NCI-H2227 treated with DMSO at 0.1 percent for 48 hours (cell line): Measurements from ENCODE around the gene MGMT.

Source experiments
- DNase-seq: peaks from one replicate; lab custom pipeline; 2025; lab: John Stamatoyannopoulos, UW

MGMT gene

GRCh38 chr10:129495256-129495655 lies 28.2 kb downstream of the MGMT start:
- no peak for DNase-seq

GRCh38 chr10:129495698-129496097 lies 28.7 kb downstream of the MGMT start:
- DNase-seq: no peak

DNA sequence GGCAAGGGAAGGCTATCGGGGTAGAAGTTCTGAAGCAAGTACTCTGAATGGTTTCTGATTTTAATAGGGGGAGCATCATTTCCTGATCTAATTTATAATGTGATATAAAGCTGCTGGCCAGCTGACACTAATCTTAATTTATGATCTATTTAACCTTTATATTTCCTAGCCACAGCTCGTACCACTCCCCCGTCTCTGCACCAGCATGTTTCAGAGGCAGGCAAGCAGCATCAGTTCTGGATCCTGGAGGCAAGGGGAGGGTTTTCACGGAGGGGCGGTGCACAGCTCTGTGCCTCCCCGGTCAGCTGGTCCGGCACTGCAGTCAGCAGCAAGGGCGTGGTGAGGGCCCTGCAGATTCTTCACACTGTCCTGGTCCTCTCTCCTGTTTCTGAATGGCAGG lies 30.0 kb downstream of the MGMT start:
- DNase-seq: no peak

- no peak for DNase-seq
Observed at GRCh38 chr10:129498680-129499079, 31.6 kb downstream of the MGMT start.

DNA sequence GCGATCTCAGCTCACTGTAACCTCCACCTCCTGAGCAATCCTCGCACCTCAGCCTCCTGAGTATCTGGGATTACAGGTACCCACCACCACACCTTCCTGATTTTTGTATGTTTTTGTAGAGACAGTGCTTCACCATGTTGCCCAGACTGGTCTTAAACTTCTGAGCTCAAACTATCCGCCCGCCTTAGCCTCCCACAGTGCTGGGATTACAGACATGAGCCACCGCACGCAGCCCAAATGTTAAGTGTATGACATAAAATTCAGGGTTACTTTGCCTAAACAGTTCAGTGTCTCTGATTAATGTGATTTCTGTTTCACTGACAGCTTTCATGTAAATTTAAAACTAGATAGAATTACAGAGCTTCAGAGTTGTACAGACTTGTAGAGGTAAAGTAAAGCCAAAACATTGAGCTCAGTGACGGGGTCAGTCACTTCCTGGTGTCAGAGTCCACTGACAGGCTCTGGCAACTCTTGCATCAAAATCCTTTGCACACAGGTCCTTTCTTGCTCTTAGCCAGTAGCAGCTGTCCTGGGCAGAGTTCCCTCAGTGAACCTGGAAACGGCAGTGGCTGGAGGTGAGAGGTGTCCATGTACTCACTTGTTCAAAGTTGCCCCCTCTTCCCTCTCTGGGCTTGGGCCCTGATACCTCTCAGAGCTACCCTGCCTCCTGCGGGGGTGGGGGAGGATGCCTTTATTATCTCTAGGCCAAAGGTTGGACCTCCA lies 33.7 kb downstream of the MGMT start:
- DNase-seq: no peak

GRCh38 chr10:129501652-129502436 lies 34.8 kb downstream of the MGMT start:
- no peak for DNase-seq

GRCh38 chr10:129502448-129502847 lies 35.4 kb downstream of the MGMT start:
- DNase-seq: no peak

DNA sequence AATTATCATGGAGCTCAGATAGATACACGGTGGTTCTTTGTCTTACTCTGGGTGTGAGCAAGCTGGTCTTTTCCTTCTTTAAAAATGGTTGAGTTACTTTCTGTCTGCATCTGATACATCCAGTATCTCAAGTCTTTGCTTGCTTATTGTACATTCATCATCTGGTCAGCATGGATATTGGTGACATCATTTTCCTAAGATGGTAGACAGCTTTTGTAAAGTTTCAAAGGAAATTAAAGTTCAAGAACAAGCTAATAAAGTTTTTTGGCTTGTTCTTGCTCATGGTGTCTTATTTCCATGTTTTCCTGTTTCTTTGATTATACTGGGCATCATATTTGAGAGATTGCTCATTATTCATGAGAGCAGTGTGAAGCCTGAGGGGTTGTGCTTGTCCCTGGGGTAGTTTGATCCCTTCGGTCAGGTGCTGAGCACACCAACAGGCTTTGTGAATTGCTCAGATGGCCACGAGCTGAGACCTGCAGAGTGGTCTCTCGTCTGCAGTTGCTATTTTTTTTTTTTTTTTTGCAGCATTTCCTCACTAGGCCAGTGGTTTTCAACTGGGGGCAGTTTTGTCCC lies 38.5 kb downstream of the MGMT start:
- no peak for DNase-seq

DNA sequence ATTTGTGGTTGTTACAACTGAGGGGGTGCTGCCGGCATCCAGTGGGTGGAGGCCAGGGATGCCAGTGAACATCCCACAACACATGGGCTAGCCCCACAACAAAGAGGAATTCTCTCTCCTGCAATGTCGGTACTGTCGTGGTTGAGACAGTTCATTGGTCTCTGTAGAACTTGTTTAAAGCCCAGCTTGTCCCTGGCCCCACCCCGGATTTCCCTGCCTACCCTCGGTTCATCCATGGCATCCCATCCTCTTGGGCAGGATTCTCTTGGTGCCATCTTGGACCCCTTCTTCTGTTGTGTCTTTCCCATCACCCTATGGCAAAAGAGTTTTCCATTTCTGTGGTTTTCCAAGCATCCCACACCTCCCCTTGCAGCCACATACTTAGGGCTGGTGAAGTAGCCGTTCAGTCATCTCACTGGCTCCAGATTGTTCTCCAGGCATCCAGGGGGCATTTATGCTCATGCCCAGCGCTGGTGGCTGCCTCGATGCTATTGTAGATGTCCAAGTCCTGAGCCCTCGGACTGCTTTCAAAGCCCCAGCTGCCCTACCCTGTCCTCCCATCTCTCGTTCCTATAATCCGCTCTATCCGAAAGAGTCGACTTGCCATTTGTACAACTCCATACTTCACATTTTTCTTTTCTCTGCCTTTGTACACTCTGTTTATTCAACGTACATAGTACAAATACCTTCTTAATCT lies 39.2 kb downstream of the MGMT start:
- no peak for DNase-seq

DNA sequence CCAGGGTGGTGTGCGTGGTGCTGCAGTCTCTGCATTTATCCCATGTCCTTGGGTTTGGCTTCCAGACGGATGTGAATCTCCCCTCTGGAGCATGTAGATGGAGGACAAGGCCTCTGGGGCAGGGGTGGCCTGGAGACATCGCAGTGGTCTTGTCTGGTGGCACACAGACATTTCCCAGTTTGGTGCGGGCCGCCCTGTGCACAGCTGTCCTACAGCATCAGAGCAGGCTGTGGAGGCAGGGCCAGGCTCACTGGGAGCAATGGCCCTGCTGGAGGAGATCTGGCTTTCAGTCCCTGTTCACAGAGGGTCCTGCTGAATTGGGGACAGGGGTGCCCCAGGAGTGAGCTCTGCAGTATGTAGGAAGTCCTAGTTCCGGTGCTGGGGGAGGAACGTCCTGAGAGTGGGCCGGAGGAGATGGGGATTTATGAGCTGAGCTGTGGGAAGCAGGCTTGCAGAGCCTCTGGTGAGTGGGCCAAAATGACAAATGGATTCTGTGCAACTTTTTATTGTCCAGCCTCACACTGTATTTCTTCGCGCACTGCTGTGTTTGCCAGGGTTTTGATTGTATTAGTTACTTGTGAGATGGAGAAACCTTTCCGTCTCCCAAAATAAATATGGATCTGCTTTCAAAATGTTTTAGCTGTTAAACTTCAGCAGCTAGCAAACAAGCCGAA lies 40.3 kb downstream of the MGMT start:
- no peak for DNase-seq

DNA sequence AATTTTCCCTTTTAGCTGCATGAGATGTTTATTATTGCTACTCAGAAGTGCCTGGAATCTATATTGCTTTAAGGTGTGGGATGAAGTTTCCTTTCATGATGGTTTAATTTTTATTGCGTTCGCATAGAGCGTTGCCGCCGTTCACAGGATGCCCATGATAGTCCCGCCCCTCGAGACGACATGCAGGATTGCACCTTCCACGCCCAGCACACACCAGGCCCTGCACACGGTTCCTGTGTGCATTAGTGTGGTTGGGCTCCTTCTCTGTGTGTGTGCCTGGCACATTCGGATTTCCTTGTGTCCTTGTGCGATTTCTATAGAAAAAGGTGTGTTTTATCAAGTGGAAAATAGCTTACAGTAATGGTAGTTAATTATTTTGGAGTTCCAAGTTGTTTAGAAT lies 42.1 kb downstream of the MGMT start:
- DNase-seq: no peak

DNA sequence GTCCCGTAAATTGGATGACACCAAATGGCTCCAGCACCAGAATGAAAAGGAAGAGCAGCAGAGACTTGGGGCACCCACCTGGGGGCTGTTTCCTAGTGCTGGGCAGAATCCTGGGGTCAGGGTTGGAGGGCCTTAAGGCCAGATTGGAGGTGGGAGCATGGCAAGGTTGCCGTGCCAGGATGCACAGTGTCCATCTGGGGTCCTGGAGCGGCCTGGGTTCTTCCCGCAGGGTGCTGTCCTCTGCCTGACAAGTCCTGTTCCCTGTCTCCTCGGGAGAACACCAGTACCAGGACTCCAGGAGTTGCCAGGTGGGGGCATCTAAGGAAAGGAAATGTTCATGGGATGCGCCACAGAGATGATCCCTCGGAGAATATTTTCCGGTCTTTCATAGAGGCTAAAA lies 42.8 kb downstream of the MGMT start:
- DNase-seq: no peak

- DNase-seq: no peak
Observed at GRCh38 chr10:129511086-129511485, 44.0 kb downstream of the MGMT start.

- no peak for DNase-seq
Observed at GRCh38 chr10:129511758-129512157, 44.7 kb downstream of the MGMT start.

DNA sequence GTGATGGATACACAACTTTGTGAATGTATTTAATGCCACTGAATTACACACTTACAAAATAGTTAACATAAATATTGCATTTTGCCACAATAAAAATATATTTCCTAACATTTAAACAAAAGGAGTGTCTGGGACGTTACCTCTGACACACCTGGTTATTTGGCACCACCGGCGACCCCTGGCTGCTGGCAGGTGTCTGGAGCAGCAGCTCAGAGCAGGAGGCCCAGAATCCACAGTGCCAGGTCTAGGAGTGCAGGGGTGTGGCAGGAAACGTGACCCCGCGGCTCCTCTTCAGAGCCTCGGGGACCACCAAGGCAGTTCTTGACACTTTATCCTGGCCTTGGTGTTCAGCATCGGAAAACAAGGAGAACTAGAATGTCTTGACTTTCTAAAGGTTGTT lies 46.3 kb downstream of the MGMT start:
- no peak for DNase-seq

DNA sequence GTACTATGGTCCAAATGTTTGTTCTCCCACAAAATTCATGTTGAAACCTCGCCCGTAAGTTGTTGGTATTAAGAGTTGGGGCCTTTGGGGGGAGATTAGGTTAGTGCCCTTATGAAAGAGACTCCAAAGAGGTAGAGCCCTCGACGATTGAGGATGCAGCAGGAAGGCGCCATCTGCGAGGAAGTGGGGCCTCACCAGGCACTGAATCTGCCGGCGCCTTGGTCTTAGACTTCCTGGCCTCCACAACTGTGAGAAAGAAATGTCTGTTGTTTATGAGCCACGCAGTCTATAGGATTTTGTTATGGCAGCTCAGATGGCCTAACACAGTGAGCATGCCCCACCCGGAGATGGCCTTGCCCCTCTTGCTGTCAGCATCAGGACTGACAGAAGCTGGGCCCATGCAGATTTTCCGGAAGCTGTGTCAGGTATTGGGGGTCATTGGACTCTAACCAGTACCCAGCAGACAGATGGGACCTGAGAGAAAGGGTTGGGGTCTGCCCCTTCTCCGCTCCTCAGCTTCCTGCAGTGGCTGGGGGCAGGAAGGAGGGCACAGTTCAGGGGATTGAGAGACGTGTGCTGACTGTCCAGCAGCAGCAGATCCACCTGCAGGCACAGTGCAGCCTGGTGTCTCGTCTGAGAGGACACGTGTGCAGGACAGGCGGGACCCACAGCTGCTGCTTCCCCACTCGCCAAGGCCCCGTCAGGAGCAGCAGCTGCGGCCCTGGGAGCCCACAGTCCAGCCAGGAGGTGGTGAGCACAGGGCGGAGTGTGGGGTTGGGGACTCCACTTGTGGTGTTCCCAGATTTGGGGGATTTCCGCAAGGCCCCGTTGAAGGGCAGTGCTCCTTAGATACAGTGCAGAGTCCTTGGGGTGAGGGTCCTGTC lies 47.8 kb downstream of the MGMT start:
- DNase-seq: no peak

GRCh38 chr10:129516846-129517679 lies 50.0 kb downstream of the MGMT start:
- no peak for DNase-seq

GRCh38 chr10:129517680-129518057 lies 50.6 kb downstream of the MGMT start:
- DNase-seq: no peak

DNA sequence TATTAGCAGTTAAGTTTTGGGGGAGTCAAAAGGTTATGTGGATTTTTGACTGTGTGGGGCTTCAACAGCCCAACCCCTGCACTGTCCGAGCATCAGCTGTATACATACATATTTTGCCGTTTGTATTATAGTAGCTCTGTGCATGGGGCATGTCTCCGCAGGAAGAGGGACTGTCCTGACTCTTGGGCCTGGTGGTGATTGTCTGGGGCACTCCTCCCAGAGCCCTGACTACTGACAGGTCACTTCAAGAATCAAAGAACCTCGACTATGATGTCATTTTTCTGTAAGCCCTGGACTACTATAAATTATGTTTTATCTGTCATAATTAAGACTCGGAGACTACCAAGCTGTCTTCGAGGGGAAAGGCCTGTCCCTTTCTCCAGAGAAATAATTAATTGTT lies 51.8 kb downstream of the MGMT start:
- DNase-seq: no peak

GRCh38 chr10:129520440-129521080 lies 53.5 kb downstream of the MGMT start:
- DNase-seq: no peak
